IMR-90 (cell line): ENCODE results near the gene LEP. TPM values are rescaled to one million over a fixed set of nuclear protein-coding genes. Genes with fewer than 3 reads are reported as not detected.

Experiments used
- ATAC-seq: fragments of 200-7000 bp; cut with Tn5 transposase; 2 replicates; pipeline ENCODE4 v1.9.1; 2020; ENCODE audit warnings: low read depth, mild to moderate bottlenecking, moderate library complexity
- BruUV-seq: library from RNA; stranded (reverse); fragments of 400-500 nt; replicated peaks from 2 replicates; lab custom pipeline; 2021; lab: Mats Ljungman, UMichigan
- CTCF ChIA-PET: fragments of 300-600 bp; formaldehyde crosslinking; extraction: SDS; loops from one replicate; lab custom pipeline; 2021; ENCODE audit warnings: antibody characterized with exemption; lab: Yijun Ruan, JAX
- POLR2A ChIA-PET: fragments of 300-600 bp; sonication (Branson Sonifier 250); formaldehyde crosslinking; loops from one replicate; lab custom pipeline; 2022; ENCODE audit warnings: antibody characterized with exemption; ENCODE audit not compliant: unreplicated experiment; lab: Charles Lee
- DNase-seq: peaks from one replicate; pipeline ENCODE4 v3.0.0; 2013
- H2AFZ ChIP-seq: replicated peaks from 2 replicates; pipeline ENCODE3; 2013; ENCODE audit warnings: low read length, mild to moderate bottlenecking; ENCODE audit not compliant: poor library complexity
- H2AK5ac ChIP-seq: 2 replicates; pipeline ENCODE4 v1.6.1; 2013; ENCODE audit warnings: low read depth, low read length, inconsistent platforms
- H2AK9ac ChIP-seq: replicated peaks from 2 replicates; pipeline ENCODE3; 2013; ENCODE audit warnings: mild to moderate bottlenecking, low read depth, low read length, moderate library complexity; ENCODE audit not compliant: poor library complexity
- H2BK120ac ChIP-seq: 2 replicates; pipeline ENCODE4 v1.6.1; 2013; ENCODE audit warnings: low read depth, low read length, inconsistent platforms
- H2BK15ac ChIP-seq: 3 replicates; pipeline ENCODE4 v1.6.1; 2013; ENCODE audit warnings: low read depth, low read length, inconsistent platforms
- H2BK20ac ChIP-seq: 2 replicates; pipeline ENCODE4 v1.6.1; 2013; ENCODE audit warnings: low read depth, mild to moderate bottlenecking, inconsistent platforms, low read length, moderate library complexity
- H2BK5ac ChIP-seq: 2 replicates; pipeline ENCODE4 v1.6.1; 2013; ENCODE audit warnings: mild to moderate bottlenecking, low read depth, low read length, inconsistent platforms; ENCODE audit not compliant: poor library complexity, severe bottlenecking
- H3K14ac ChIP-seq: replicated peaks from 2 replicates; pipeline ENCODE4 v1.6.1; 2013; ENCODE audit warnings: low read depth, low read length, inconsistent platforms
- H3K18ac ChIP-seq: 2 replicates; pipeline ENCODE4 v1.6.1; 2013; ENCODE audit warnings: low read depth, low read length, control low read depth
- H3K23ac ChIP-seq: 2 replicates; pipeline ENCODE4 v1.6.1; 2013; ENCODE audit warnings: low read depth, low read length, inconsistent platforms
- H3K27ac ChIP-seq: 2 replicates; pipeline ENCODE4 v1.5.1; 2013; ENCODE audit warnings: mild to moderate bottlenecking, control low read depth, low read length; ENCODE audit not compliant: insufficient read depth
- H3K27me3 ChIP-seq: 2 replicates; pipeline ENCODE4 v1.6.1; 2013; ENCODE audit warnings: low read length; ENCODE audit not compliant: control insufficient read depth, insufficient read depth
- H3K36me3 ChIP-seq: 2 replicates; pipeline ENCODE4 v1.6.1; 2013; ENCODE audit warnings: low read length, mixed read lengths; ENCODE audit not compliant: control insufficient read depth, insufficient read depth
- H3K4ac ChIP-seq: 2 replicates; pipeline ENCODE4 v1.6.1; 2013; ENCODE audit warnings: low read depth, low read length, inconsistent platforms
- H3K4me1 ChIP-seq: 2 replicates; pipeline ENCODE4 v1.6.1; 2013; ENCODE audit warnings: low read length, mixed read lengths; ENCODE audit not compliant: control insufficient read depth, insufficient read depth
- H3K4me2 ChIP-seq: 2 replicates; pipeline ENCODE4 v1.6.1; 2013; ENCODE audit warnings: low read depth, mild to moderate bottlenecking, control low read depth, low read length, moderate library complexity
- H3K4me3 ChIP-seq: 2 replicates; pipeline ENCODE4 v1.5.1; 2013; ENCODE audit warnings: low read depth, mild to moderate bottlenecking, control low read depth, low read length, moderate library complexity; ENCODE audit not compliant: insufficient read depth
- H3K56ac ChIP-seq: 2 replicates; pipeline ENCODE4 v1.6.1; 2013; ENCODE audit warnings: low read length, inconsistent platforms; ENCODE audit not compliant: insufficient read depth; ENCODE audit errors: extremely low read depth
- H3K79me1 ChIP-seq, 2 experiments: 2 replicates each; pipeline ENCODE4 v1.6.1; 2013; ENCODE audit warnings: low read length in 2 of 2, inconsistent platforms in 1 of 2, low read depth in 1 of 2
- H3K9ac ChIP-seq: 2 replicates; pipeline ENCODE4 v1.6.1; 2013; ENCODE audit warnings: low read depth, low read length, control low read depth
- H3K9me1 ChIP-seq: 2 replicates; pipeline ENCODE4 v1.6.1; 2013; ENCODE audit warnings: low read length, inconsistent platforms; ENCODE audit not compliant: insufficient read depth
- H3K9me3 ChIP-seq: 2 replicates; pipeline ENCODE4 v1.6.1; 2013; ENCODE audit warnings: low read length; ENCODE audit not compliant: control insufficient read depth, insufficient read depth
- H4K20me1 ChIP-seq: 2 replicates; pipeline ENCODE4 v1.6.1; 2013; ENCODE audit warnings: low read length, inconsistent platforms; ENCODE audit not compliant: insufficient read depth
- H4K5ac ChIP-seq: 2 replicates; pipeline ENCODE4 v1.6.1; 2013; ENCODE audit warnings: mild to moderate bottlenecking, low read depth, low read length, control low read depth
- H4K8ac ChIP-seq, 2 experiments: 2 replicates each; pipeline ENCODE4 v1.6.1; 2013; ENCODE audit warnings: low read depth in 2 of 2, low read length in 2 of 2, control low read depth in 1 of 2, inconsistent platforms in 1 of 2
- H4K91ac ChIP-seq: 2 replicates; pipeline ENCODE4 v1.6.1; 2013; ENCODE audit warnings: low read depth, low read length, inconsistent platforms; ENCODE audit not compliant: insufficient read depth
- BHLHE40 ChIP-seq: fragments of 150-350 bp; IDR thresholded peaks from 2 replicates; pipeline ENCODE4 v1.6.1; 2016; ENCODE audit warnings: mild to moderate bottlenecking, low read depth, low read length
- CEBPB ChIP-seq: IDR thresholded peaks from 2 replicates; pipeline ENCODE4 v1.6.1; 2012; ENCODE audit warnings: low read depth, low read length, improper control_type of control experiment
- ELK1 ChIP-seq: fragments of 150-350 bp; IDR thresholded peaks from 2 replicates; pipeline ENCODE4 v1.6.1; 2016; ENCODE audit warnings: low read depth, mild to moderate bottlenecking, low read length, moderate library complexity, borderline replicate concordance
- FOS ChIP-seq: fragments of 150-350 bp; IDR thresholded peaks from 2 replicates; pipeline ENCODE4 v1.6.1; 2016; ENCODE audit warnings: low read depth, low read length
- MAFK ChIP-seq: IDR thresholded peaks from 2 replicates; pipeline ENCODE4 v1.6.1; 2012; ENCODE audit warnings: low read depth, low read length, improper control_type of control experiment
- POLR2A ChIP-seq: IDR thresholded peaks from 2 replicates; pipeline ENCODE4 v1.6.1; 2012; ENCODE audit warnings: mild to moderate bottlenecking, low read depth, low read length
- RAD21 ChIP-seq: IDR thresholded peaks from 2 replicates; pipeline ENCODE4 v1.6.1; 2012; ENCODE audit warnings: low read length, improper control_type of control experiment
- SMC3 ChIP-seq: fragments of 150-350 bp; IDR thresholded peaks from 2 replicates; pipeline ENCODE4 v1.6.1; 2016; ENCODE audit warnings: low read depth, mild to moderate bottlenecking, antibody characterized with exemption, low read length, moderate library complexity
- WGBS, 2 experiments: methylation state at CpG; one replicate each; pipeline versions ENCODE4 v1.1.5 to v1.1.7; 2013; ENCODE audit warnings: missing lambda C conversion rate in 2 of 2; ENCODE audit not compliant: insufficient read length in 1 of 2; ENCODE audit errors: extremely low coverage in 2 of 2; 5-methylcytosine and 5-hydroxymethylcytosine counted together
- dilution Hi-C: fragments of 300-500 bp; cut with HindIII; formaldehyde crosslinking; loops from one replicate; pipeline ENCODE4 v1.14.3; 2018; ENCODE audit warnings: low sequenced_read_pairs; ENCODE audit not compliant: unreplicated experiment
- in situ Hi-C: fragments of 300-500 bp; cut with MboI; formaldehyde crosslinking; loops from 3 replicates; pipeline ENCODE4 v1.14.3; 2019; ENCODE audit warnings: low sequenced_read_pairs, inconsistent platforms, mixed read lengths
- intact Hi-C: fragments of 100-400 bp; cut with micrococcal nuclease; formaldehyde crosslinking; loops from 2 replicates; pipeline ENCODE4 v1.10.0; 2022
- polyA plus RNA-seq, 3 experiments: library from polyadenylated mRNA; depleted of rRNA; stranded (reverse); fragments of >200 nt; gene quantifications; 2 replicates each; pipeline ENCODE4 v1.2.3, GENCODE V29; 2012; ENCODE audit warnings: low replicate concordance in 1 of 3
- total RNA-seq: library from RNA; depleted of rRNA; stranded (reverse); fragments of >200 nt; gene quantifications from 2 replicates; pipeline ENCODE4 v1.2.3, GENCODE V29; 2012

The LEP gene
- total and polyA plus RNA-seq, 2 of the 4 experiments (the other 2 are of a cell fraction) = not detected

GRCh38 chr7:128206017-128206746, 34.9 kb upstream of the LEP start:
- Histone ChIP-seq H3K4me1 (no peaks in the 10 kb centered on the region), H2AFZ (no peak overlapping the region), H3K27me3 (peaks cover 71% of the 10 kb centered on the region), H2AK5ac (no peak overlapping the region), H2AK9ac (no peak overlapping the region), H2BK20ac (no peak overlapping the region), H3K14ac (no peak overlapping the region), H4K91ac (no peak overlapping the region), H4K20me1 (peaks cover 3% of the 10 kb centered on the region; the same call in 1 of the 2 replicates), H4K8ac (no peak overlapping the region), H3K9me1 (no peaks in the 10 kb centered on the region), H3K9me3 (no peaks in the 10 kb centered on the region), H3K9ac (no peak overlapping the region), H3K4ac (no peak overlapping the region), H3K56ac (no peak overlapping the region), H2BK120ac (no peak overlapping the region), H3K23ac (no peak overlapping the region), H2BK5ac (no peak overlapping the region), H3K27ac (no peak overlapping the region), H3K18ac (no peak overlapping the region), H2BK15ac (no peak overlapping the region), H3K36me3 (no peaks in the 10 kb centered on the region), H3K4me2 (no peak overlapping the region), H4K5ac (no peak overlapping the region), H3K4me3 (no peak overlapping the region), H3K79me1 (no peaks in the 10 kb centered on the region)
- intact Hi-C loops = loop anchor here (5.0 to 10.0 kb wide), 2 partner anchors 281 to 859 kb away; no protein-coding TSS in a partner anchor
- DNase-seq (no peak), ATAC-seq (no peak)
- dilution Hi-C loops = no loop called here
- CTCF ChIA-PET = interaction anchor here (4.5 kb wide), 1 partner anchor 71 kb away, joined by 36 read pairs; no protein-coding TSS in a partner anchor
- TF ChIP-seq ELK1 = no peak
- no peak for TF ChIP-seq MAFK
- no peak for TF ChIP-seq CEBPB
- no peak for TF ChIP-seq FOS
- TF ChIP-seq POLR2A = no peak
- no peak for TF ChIP-seq SMC3
- no peak for TF ChIP-seq RAD21
- TF ChIP-seq BHLHE40 = no peak
- BruUV-seq = no TSS peak
- POLR2A ChIA-PET = no interaction called here
- in situ Hi-C loops = loop anchor here (5.0 kb wide), 1 partner anchor 74 kb away; no protein-coding TSS in a partner anchor
- 76% methylated on average over 6 of the region's 16 CpGs; no CpG with 5 or more reads in 1 of the 2 experiments for WGBS, 2 experiments
